OCI-LY3 (cell line): ENCODE measurements around the gene CHST8.

Experiments used
- EZH2phosphoT487 ChIP-seq: fragments of 200-600 bp; shearing (Covaris generic); IDR thresholded peaks from 2 replicates; pipeline ENCODE4 v1.6.1; 2018; ENCODE audit warnings: antibody characterized with exemption, mixed run types, low read depth
- TF ChIP-seq, protein P1 (sequence below): fragments of 200-600, 300-600 bp; sonication (generic); IDR thresholded peaks from 2 replicates; pipeline ENCODE4 v1.5.1; 2014; ENCODE audit warnings: antibody characterized with exemption, low read length, low read depth

DNA sequence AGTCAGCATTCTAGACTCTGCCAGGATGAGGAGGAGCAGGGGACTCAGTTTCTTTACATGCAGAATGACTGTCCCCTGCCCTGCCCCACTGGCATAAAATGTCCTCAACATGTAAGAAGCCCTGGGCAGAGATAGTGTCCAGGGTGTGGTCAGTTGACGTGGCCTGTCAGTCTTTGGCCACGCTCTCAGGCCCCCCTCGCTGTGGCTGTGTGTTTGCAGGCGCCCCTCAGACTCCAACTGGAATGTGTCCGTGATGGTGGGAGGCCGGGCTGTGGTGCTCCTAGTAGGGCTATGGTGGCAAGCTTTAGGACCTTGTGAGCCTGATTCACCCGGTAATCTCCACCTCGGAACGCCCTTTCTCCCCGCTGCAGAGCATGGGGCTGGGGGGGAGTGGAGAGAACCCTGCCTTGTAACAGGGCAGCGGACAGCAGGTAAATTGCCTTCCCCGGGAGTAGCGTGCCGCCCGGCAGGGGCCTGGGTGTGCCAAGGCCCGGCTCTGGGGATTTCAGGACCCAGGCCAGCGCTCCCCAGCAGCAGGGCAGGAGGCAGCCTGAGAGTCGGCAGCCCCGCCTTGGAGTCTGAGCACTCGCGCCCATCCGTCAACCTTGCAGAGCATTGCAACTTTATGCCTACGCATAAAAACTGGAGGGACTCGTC lies 62.3 kb downstream of the CHST8 start:
- TF ChIP-seq EZH2phosphoT487, result no peak
- TF ChIP-seq, protein P1, sequence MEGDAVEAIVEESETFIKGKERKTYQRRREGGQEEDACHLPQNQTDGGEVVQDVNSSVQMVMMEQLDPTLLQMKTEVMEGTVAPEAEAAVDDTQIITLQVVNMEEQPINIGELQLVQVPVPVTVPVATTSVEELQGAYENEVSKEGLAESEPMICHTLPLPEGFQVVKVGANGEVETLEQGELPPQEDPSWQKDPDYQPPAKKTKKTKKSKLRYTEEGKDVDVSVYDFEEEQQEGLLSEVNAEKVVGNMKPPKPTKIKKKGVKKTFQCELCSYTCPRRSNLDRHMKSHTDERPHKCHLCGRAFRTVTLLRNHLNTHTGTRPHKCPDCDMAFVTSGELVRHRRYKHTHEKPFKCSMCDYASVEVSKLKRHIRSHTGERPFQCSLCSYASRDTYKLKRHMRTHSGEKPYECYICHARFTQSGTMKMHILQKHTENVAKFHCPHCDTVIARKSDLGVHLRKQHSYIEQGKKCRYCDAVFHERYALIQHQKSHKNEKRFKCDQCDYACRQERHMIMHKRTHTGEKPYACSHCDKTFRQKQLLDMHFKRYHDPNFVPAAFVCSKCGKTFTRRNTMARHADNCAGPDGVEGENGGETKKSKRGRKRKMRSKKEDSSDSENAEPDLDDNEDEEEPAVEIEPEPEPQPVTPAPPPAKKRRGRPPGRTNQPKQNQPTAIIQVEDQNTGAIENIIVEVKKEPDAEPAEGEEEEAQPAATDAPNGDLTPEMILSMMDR, result no peak
